ENCODE results near the gene MKNK2. TPM values are rescaled to one million over a fixed set of nuclear protein-coding genes. Genes with fewer than 3 reads are reported as not detected.

The MKNK2 gene
- total and polyA plus RNA-seq, 2 of the 13 experiments (the other 11 are each of a cell fraction or from before 2014, with no cell fraction given), result 44.9 to 112 TPM

GRCh38 chr19:2049741-2050348, 1.2 kb downstream of the MKNK2 start (continued):
- no peak for TF ChIP-seq CTCF (CRISPR knock-in tag; IDR thresholded peaks at IDR 0.05)
- TF ChIP-seq ZNF275 (CRISPR knock-in tag; IDR thresholded peaks at IDR 0.05; ENCODE audit: borderline replicate concordance), result peak; percentile 66; the same call in 1 of the 2 replicates
- TF ChIP-seq GABPA (IDR thresholded peaks at IDR 0.05; ENCODE audit: low read depth, low read length), result no peak
- no peak for TF ChIP-seq GABPA (CRISPR knock-in tag; IDR thresholded peaks at IDR 0.05; ENCODE audit: low read depth)
- peak; percentile 16; the same call in 1 of the 2 replicates for TF ChIP-seq ARID5B (CRISPR knock-in tag; IDR thresholded peaks at IDR 0.05)
- no peak for TF ChIP-seq ZNF547 (CRISPR knock-in tag; IDR thresholded peaks at IDR 0.05)
- peak; percentile 26; the same call in 1 of the 2 replicates for TF ChIP-seq ZNF501 (CRISPR knock-in tag; IDR thresholded peaks at IDR 0.05)
- TF ChIP-seq NR2F6 (IDR thresholded peaks at IDR 0.05), result peak; percentile 27; the same call in 1 of the 2 replicates
- TF ChIP-seq NR2F6 (CRISPR knock-in tag; IDR thresholded peaks at IDR 0.05), result no peak
- peak; percentile 22 for TF ChIP-seq ZBTB7A (CRISPR knock-in tag; IDR thresholded peaks at IDR 0.05)
- TF ChIP-seq SP4 (CRISPR knock-in tag; IDR thresholded peaks at IDR 0.05), result 0 out of 2 replicates have a peak, but pooled peaks have one; percentile 56
- no peak for TF ChIP-seq SOX6 (IDR thresholded peaks at IDR 0.05)
- TF ChIP-seq SOX6 (CRISPR knock-in tag; IDR thresholded peaks at IDR 0.05), result peak; percentile 53
- no peak for TF ChIP-seq USF2 (IDR thresholded peaks at IDR 0.05; ENCODE audit: low read depth, low read length)
- TF ChIP-seq USF2 (CRISPR knock-in tag; IDR thresholded peaks at IDR 0.05; ENCODE audit: borderline replicate concordance), result no peak
- TF ChIP-seq DRAP1 (CRISPR knock-in tag; IDR thresholded peaks at IDR 0.05), result 0 out of 2 replicates have a peak, but pooled peaks have one; percentile 28
- TF ChIP-seq ZNF768 (CRISPR knock-in tag; IDR thresholded peaks at IDR 0.05), result 0 out of 2 replicates have a peak, but pooled peaks have one; percentile 10
- peak; percentile 50; the same call in 1 of the 2 replicates for TF ChIP-seq KDM5B (CRISPR knock-in tag; IDR thresholded peaks at IDR 0.05; ENCODE audit: borderline replicate concordance)
- TF ChIP-seq EP300 (IDR thresholded peaks at IDR 0.05; ENCODE audit: low read depth in 2 of 2, low read length in 2 of 2), result 0 out of 4 replicates have a peak, but pooled peaks of 1 of the 2 experiments have one; percentile 14
- TF ChIP-seq EP300 (CRISPR knock-in tag; IDR thresholded peaks at IDR 0.05; ENCODE audit: borderline replicate concordance), result no peak
- no peak for TF ChIP-seq ZNF703 (CRISPR knock-in tag; IDR thresholded peaks at IDR 0.05; ENCODE audit: borderline replicate concordance)
- TF ChIP-seq MED1 (CRISPR knock-in tag; IDR thresholded peaks at IDR 0.05), result peak; percentile 73

Data from HepG2 (cell line).